NCI-H345 treated with DMSO at 0.1 percent for 48 hours (cell line): ENCODE data around the gene STK32A.

ENCODE experiments used
- DNase-seq: peaks from one replicate; lab custom pipeline; 2025; ENCODE audit not compliant: unreplicated experiment; lab: John Stamatoyannopoulos, UW

Gene STK32A

GRCh38 chr5:147248561-147248960, 13.7 kb downstream of the STK32A start:
- no peak for DNase-seq

GRCh38 chr5:147259837-147260236, 25.0 kb downstream of the STK32A start:
- DNase-seq = no peak

- DNase-seq = no peak
These were observed 32.4 kb downstream of the STK32A start for GRCh38 chr5:147267082-147267832.

- DNase-seq = no peak
These were observed 41.7 kb downstream of the STK32A start for GRCh38 chr5:147276497-147276896.

- DNase-seq = no peak
These were observed 51.5 kb downstream of the STK32A start for GRCh38 chr5:147286296-147286695.

- no peak for DNase-seq
These were observed 52.3 kb downstream of the STK32A start for GRCh38 chr5:147287110-147287509.

- DNase-seq = peak; percentile 88
These were observed 55.4 kb downstream of the STK32A start for GRCh38 chr5:147290261-147290660.

GRCh38 chr5:147303251-147303650, 68.4 kb downstream of the STK32A start:
- DNase-seq = no peak

- no peak for DNase-seq
These were observed 69.2 kb downstream of the STK32A start for GRCh38 chr5:147303976-147304375.

- DNase-seq = no peak
These were observed 70.3 kb downstream of the STK32A start for GRCh38 chr5:147305147-147305546.

- DNase-seq = no peak
These were observed 71.5 kb downstream of the STK32A start for GRCh38 chr5:147306351-147306750.

GRCh38 chr5:147307170-147307569, 72.3 kb downstream of the STK32A start:
- DNase-seq = no peak

- no peak for DNase-seq
These were observed 74.8 kb downstream of the STK32A start for GRCh38 chr5:147309621-147310020.

- no peak for DNase-seq
These were observed 75.4 kb downstream of the STK32A start for GRCh38 chr5:147310059-147310704.

GRCh38 chr5:147317978-147318684, 83.3 kb downstream of the STK32A start:
- no peak for DNase-seq

GRCh38 chr5:147321569-147321968, 86.7 kb downstream of the STK32A start:
- peak; percentile 73 for DNase-seq

- no peak for DNase-seq
These were observed 92.6 kb downstream of the STK32A start for GRCh38 chr5:147327421-147327820.

- DNase-seq = no peak
These were observed 93.1 kb downstream of the STK32A start for GRCh38 chr5:147327905-147328304.

GRCh38 chr5:147332658-147333057, 97.8 kb downstream of the STK32A start:
- DNase-seq = peak; percentile 93

- DNase-seq = no peak
These were observed 102.0 kb downstream of the STK32A start for GRCh38 chr5:147336876-147337275.

GRCh38 chr5:147339313-147339712, 104.5 kb downstream of the STK32A start:
- DNase-seq = no peak

GRCh38 chr5:147340941-147341340, 106.1 kb downstream of the STK32A start:
- no peak for DNase-seq
